AG08396 (cell line): ENCODE data around the gene ADGRG3.
"Not testable (repeated sequence)": the region's sequence is repeated elsewhere in the genome, so short reads cannot be mapped to it uniquely, and the experiment has no call there.

Experiments
- DNase-seq: peaks from one replicate; pipeline ENCODE4 v3.0.0; 2012; ENCODE audit warnings: low spot score, mixed read lengths

The ADGRG3 gene

DNA sequence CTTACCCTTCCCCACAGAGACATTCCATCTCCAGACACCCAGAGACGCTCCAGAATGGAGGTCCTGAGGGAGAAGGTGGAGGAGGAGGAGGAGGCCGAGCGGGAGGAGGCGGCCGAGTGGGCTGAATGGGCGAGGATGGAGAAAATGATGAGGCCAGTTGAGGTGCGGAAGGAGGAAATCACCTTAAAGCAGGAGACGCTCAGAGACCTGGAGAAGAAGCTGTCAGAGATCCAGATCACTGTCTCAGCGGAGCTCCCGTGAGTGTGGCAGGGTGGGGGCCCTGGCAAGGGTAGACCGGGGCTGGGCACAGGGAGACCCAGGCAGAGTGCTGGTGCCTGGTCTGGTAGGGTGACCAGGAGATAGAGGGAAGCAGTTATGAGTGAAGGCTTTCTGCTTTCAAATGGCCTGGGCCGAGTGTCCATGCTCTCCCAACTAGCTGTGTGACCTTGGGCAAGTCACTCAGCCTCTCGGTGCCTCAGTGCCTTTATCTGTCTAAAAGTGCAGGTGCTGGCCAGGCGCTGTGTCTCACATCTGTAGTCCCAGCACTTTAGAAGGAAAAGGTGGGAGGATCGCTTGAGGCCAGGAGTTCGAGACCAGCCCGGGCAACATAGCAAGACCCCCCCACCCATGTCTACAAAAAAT lies 29.9 kb downstream of the ADGRG3 start:
- DNase-seq: no peak

DNA sequence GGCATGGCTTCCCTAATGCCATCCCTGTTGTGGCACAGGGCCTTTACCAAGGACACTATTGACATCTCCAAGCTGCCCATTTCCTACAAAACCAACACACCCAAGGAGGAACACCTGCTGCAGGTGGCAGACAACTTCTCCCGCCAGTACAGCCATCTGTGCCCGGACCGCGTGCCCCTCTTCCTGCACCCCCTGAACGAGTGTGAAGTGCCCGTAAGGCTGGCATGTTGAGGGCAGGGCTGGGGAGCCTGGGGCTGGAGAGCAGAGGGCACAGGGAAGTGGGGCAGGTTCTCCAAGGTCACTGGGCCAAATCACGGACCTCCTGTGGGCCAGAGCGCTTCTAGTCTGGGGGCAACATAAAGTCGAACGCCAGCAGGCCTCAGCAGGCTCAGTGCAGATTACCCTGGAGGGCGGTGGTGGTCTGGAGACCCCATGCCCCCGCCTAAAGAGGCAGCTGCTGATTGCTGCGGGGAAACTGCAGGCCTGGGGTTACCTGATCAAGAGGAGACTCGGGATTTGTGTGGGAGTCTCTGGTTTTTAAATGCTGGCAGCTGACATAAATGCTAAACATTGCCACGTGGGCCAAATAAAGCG lies 30.8 kb downstream of the ADGRG3 start:
- DNase-seq: no peak

DNA sequence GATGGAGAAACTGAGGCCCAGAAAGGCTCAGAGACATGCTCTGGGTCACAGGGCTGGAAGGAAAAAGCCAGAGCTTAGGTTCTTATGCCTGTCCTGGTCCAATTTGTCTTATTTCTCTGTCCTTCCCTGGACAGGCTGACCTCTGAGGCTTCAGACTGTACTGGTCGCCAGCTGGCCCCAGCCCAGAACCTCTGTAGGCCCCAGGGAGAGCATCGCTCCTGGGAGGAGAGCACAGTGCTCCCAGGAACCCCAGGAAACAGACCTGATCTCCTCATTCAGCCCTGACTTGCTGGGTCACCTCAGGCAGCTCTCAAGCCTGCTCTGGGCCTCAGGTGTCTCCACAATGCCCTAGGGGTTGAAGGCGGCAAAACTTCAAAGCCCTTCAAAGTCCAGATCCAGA lies 31.4 kb downstream of the ADGRG3 start:
- DNase-seq: no peak

DNA sequence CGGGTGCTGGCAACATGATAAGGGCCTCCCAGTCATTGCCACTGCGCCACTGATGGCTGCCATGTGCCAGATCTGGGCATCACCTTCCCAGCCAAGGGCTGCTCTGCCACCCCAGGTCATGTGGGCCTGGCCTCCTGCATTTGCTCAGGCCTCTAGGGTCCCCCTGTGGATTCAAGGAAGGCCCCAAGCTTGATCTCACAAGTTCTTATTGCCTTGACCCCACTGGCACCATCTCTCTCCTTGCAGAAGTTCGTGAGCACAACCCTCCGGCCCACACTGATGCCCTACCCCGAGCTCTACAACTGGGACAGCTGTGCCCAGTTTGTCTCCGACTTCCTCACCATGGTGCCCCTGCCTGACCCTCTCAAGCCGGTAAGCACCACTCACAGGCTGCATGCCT lies 31.8 kb downstream of the ADGRG3 start:
- DNase-seq: no peak

- no peak for DNase-seq
Observed at GRCh38 chr16:57700781-57701551, 32.9 kb downstream of the ADGRG3 start.

GRCh38 chr16:57701759-57702371 lies 33.8 kb downstream of the ADGRG3 start:
- DNase-seq: no peak

GRCh38 chr16:57703416-57704010 lies 35.4 kb downstream of the ADGRG3 start:
- DNase-seq: no peak

GRCh38 chr16:57704011-57704904 lies 36.2 kb downstream of the ADGRG3 start:
- DNase-seq: no peak

- no peak for DNase-seq
Observed at GRCh38 chr16:57704905-57705852, 37.1 kb downstream of the ADGRG3 start.

DNA sequence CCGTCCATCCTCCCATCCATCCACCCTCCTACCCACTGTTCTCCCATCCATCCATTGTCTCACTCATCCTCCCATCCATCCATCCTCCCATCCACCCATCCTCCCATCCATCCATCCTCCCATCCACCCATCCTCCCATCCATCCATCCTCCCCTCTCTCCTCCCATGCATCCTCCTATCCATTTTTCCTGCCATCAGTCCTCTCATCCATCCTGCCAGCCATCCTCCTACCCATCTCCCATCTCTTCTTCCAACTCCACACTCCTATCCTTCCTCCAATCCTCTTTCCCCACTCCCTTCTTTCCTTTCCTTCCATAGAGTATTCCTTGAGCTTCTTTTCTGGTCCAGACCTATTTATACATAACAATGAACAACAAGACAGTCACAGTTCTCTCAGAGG lies 38.6 kb downstream of the ADGRG3 start:
- no peak for DNase-seq

DNA sequence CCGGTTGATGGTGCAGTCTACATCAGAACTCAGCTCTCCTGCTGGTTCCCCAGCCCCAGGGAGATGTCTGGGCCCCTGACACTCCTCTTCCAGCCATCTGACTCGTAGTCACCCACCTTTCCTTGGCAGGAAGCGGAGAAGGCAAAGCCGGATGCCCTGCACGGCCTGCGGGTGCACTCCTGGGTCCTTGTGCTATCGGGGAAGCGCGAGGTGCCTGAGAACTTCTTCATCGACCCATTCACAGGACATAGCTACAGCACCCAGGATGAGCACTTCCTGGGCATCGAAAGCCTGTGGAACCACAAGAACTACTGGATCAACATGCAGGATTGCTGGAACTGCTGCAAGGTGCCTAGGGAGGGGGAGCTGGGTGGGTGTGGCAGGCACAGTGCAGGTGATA lies 39.2 kb downstream of the ADGRG3 start:
- DNase-seq: no peak

GRCh38 chr16:57708168-57708567 lies 40.1 kb downstream of the ADGRG3 start:
- no peak for DNase-seq

- DNase-seq: no peak
Observed at GRCh38 chr16:57709663-57710062, 41.6 kb downstream of the ADGRG3 start.

DNA sequence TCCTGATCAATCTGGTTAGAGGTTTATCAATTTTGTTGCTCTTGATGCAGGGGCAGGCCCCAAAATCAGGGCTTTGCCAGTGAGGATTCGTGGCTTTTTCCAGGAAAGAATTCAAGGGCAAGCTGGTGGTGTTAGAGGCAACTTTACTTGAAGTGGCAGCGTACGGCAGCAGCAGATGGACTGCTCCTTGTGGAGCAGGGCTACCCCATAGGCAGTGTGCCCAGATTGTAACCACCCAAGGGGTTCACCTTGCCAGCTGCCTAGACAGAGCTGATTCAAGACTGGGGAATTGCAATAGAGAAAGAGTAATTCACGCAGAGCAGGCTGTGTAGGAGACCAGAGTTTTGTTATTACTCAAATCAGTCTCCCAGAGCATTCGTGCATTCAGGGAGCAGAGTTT lies 43.2 kb downstream of the ADGRG3 start:
- DNase-seq: no peak

DNA sequence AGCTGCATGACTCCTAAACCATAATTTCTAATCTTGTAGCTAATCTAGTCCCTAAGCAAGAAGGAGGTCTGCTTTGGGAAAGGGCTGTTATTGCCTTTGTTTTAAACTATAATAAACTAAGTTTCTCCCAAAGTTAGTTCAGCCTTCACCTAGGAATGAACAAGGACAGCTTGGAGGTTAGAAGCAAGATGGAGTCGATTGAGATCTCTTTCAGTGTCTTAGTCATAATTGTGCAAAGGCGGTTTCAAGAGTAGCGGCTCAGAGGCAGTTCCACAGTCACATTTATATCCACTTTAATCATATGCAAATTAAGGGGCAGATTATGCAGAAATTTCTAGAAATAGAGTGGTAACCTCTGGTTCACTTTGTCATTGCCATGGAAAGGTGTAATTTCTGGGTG lies 43.9 kb downstream of the ADGRG3 start:
- DNase-seq: no peak

DNA sequence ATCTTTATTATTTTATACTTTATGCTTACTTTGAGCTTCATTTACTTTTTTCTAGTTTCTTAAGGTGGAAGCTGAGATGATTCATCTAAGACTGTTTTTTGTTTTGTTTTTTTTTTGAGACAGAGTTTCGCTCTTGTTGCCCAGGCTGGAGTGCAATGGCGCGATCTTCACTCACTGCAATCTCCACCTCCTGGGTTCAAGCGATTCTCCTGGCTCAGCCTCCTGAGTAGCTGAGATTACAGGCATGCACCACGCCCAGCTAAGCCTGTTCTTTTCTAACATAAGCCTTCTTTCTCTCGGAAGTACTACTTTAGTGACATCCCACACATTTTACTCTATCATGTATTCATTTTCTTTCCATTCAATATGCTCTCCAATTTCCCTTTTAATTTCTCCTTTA lies 44.5 kb downstream of the ADGRG3 start:
- not testable (repeated sequence) for DNase-seq

DNA sequence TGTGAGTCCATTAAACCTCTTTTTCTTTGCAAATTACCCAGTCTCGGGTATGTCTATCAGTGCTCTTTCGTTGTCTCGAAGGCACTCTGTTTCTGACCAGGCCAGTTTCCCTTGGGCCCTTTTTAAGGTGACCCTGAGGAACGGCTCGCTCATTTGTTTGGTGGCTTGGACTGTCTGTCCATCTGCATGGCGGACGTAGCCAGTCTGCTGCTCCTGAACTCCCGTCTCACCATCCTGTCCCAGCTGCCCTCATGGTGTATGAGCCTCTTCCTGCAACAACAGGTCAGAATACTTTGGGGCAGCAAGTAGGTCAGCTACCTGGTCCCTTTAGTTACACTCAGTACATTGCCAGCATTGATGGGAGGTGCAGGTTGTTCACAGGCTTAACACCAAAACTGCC lies 45.5 kb downstream of the ADGRG3 start:
- no peak for DNase-seq

DNA sequence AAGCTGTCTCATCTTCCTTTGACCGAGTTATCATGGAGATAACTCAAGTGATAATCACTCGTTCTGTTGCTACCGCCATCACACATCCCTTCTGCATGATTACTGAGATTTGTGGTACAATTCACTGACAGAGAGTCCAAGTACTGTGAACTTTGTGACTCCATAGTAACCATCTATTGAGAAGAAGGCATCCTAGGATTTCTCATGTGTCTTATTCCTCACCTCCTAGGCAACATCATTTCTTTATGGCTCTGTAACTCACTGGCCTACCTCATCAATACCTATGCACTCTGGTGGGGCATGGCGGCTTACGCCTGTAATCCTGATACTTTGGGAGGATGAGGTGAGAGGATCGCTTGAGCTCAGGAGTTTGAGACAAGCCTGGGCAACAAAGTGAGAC lies 45.9 kb downstream of the ADGRG3 start:
- no peak for DNase-seq

DNA sequence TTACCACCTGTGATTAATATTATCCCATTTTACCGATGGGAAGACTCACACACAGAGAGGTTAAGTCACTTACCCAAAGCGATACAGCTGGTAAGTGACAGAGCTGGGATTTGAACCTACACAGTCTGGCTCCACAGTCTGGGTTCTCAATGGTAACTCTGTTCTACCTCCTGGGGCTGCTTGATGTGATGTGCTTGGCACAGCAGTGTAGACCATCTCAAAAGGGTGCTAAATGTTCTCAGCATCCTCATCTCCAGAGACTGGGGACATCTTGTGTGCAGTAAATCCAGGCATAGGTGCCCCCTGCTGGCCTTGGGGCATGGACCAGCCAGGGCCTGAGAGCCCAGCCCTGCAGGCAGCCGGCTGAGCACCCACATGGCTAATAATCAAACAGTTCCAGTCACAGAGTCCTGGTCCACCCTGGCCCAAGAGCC lies 52.1 kb downstream of the ADGRG3 start:
- peak; percentile 74 for DNase-seq
